NCI-H146 (cell line): ENCODE data around the gene SCAMP4.
A peak's percentile ranks its signal among the peaks of the same experiment; 100 is the strongest.

Experiments
- DNase-seq: peaks from one replicate; lab custom pipeline; 2025; lab: John Stamatoyannopoulos, UW

SCAMP4 gene

GRCh38 chr19:1912760-1913505, 7.7 kb downstream of the SCAMP4 start:
- no peak for DNase-seq

GRCh38 chr19:1913781-1914577, 8.8 kb downstream of the SCAMP4 start:
- no peak for DNase-seq

- DNase-seq: no peak
These were observed 9.7 kb downstream of the SCAMP4 start for GRCh38 chr19:1914826-1915341.

GRCh38 chr19:1917146-1917545, 11.9 kb downstream of the SCAMP4 start:
- DNase-seq: no peak

GRCh38 chr19:1917926-1918325, 12.7 kb downstream of the SCAMP4 start:
- DNase-seq: no peak

GRCh38 chr19:1918975-1919374, 13.8 kb downstream of the SCAMP4 start:
- DNase-seq: no peak

- DNase-seq: no peak
These were observed 15.4 kb downstream of the SCAMP4 start for GRCh38 chr19:1920644-1921043.

- DNase-seq: no peak
These were observed 16.1 kb downstream of the SCAMP4 start for GRCh38 chr19:1921326-1921725.

- no peak for DNase-seq
These were observed 16.6 kb downstream of the SCAMP4 start for GRCh38 chr19:1921825-1922224.

GRCh38 chr19:1922803-1923202, 17.6 kb downstream of the SCAMP4 start:
- DNase-seq: no peak

- DNase-seq: no peak
These were observed 18.1 kb downstream of the SCAMP4 start for GRCh38 chr19:1923319-1923718.

GRCh38 chr19:1924320-1924961, 19.2 kb downstream of the SCAMP4 start:
- DNase-seq: no peak

- no peak for DNase-seq
These were observed 20.3 kb downstream of the SCAMP4 start for GRCh38 chr19:1925544-1925943.

- peak; percentile 64 for DNase-seq
These were observed 24.0 kb downstream of the SCAMP4 start for GRCh38 chr19:1929021-1929742.

GRCh38 chr19:1931445-1931844, 26.2 kb downstream of the SCAMP4 start:
- DNase-seq: no peak

- DNase-seq: no peak
These were observed 27.2 kb downstream of the SCAMP4 start for GRCh38 chr19:1932395-1932794.

GRCh38 chr19:1933244-1933643, 28.0 kb downstream of the SCAMP4 start:
- DNase-seq: no peak

- no peak for DNase-seq
These were observed 28.7 kb downstream of the SCAMP4 start for GRCh38 chr19:1933942-1934341.

GRCh38 chr19:1935484-1936208, 30.4 kb downstream of the SCAMP4 start:
- peak; percentile 8 for DNase-seq

GRCh38 chr19:1936430-1936829, 31.2 kb downstream of the SCAMP4 start:
- DNase-seq: no peak

GRCh38 chr19:1936916-1937610, 31.9 kb downstream of the SCAMP4 start:
- no peak for DNase-seq
